BLaER1 treated with 17β-estradiol and CSF1 and Interleukin-3, amounts not matched to agents 10 nM and 100 nM (cell line): ENCODE data around the gene PRR18.

Source experiments
- H3K27ac ChIP-seq, 11 experiments: shearing (Covaris generic); formaldehyde crosslinking; 2 replicates each; pipeline ENCODE4 v1.8.1; 2022
- H3K27me3 ChIP-seq, 11 experiments: shearing (Covaris generic); formaldehyde crosslinking; 2 replicates each; pipeline ENCODE4 v1.8.1; 2022
- H3K36me3 ChIP-seq, 11 experiments: shearing (Covaris generic); formaldehyde crosslinking; 2 replicates each; pipeline ENCODE4 v1.8.1; 2022
- H3K4me1 ChIP-seq, 10 experiments: shearing (Covaris generic); formaldehyde crosslinking; 2 replicates each; pipeline ENCODE4 v1.8.1; 2022
- H3K4me2 ChIP-seq, 11 experiments: shearing (Covaris generic); formaldehyde crosslinking; 2 replicates each; pipeline ENCODE4 v1.8.1; 2022
- H3K4me3 ChIP-seq, 10 experiments: shearing (Covaris generic); formaldehyde crosslinking; 2 replicates each; pipeline ENCODE4 v1.8.1; 2022
- H3K9ac ChIP-seq, 11 experiments: shearing (Covaris generic); formaldehyde crosslinking; 2 replicates each; pipeline ENCODE4 v1.8.1; 2022
- H3K9me3 ChIP-seq, 11 experiments: shearing (Covaris generic); formaldehyde crosslinking; replicated peaks in 1 of 11; 2 replicates each; pipeline ENCODE4 v1.8.1; 2022
- H4K20me1 ChIP-seq, 11 experiments: shearing (Covaris generic); formaldehyde crosslinking; 2 replicates each; pipeline ENCODE4 v1.8.1; 2022
- Cebpa-rat ChIP-seq, 11 experiments: shearing (Covaris generic); IDR thresholded peaks; 2 replicates each; pipeline ENCODE4 v1.8.1; 2022

PRR18 gene

DNA sequence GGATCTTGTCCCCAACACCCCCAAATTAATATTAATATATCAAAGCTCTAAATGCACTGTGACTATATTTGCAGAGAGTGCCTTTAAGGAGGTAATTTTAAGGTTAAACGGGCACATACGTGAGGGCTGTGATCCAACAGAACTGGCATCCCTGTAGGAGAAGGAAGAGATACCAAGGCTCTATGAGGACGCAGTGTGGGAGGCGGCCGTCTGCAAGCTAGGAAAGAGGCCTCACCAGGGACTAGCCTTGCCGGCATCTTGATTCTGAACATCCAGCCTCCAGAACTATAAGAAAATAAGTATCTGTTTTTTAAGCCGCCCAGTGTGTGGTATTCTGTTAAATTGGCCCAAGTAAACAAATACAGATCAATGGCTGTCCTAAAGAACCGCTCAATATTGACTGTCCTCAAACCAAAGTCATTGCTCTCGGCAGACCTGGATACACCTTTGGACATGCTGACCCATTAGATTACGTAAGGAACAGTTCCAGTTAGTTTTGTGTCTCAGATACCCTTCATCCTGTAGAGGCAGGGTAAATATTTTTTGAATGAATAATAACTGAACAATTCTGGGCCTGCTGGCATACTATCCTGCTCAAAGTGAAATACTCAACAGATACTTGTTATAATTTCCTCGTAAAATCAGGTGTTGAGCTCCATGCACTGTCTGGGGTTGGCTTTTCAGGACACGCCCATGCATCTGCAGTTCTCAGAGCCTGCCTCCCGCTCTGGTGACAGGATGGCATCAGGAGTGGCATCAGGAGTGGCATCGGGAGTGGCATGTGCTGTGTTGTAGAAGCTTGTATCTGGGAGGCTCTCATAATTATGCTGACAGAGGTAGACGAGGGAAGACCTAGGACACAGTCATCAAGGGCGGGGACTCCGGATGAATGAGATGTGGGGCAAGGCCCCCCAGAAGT lies 6.3 kb downstream of the PRR18 start:
- no peak overlapping the region for H3K4me2 ChIP-seq
- TF ChIP-seq Cebpa-rat (IDR thresholded peaks at IDR 0.05) = no peak
- peaks cover 20 to 33% (median 24%) of the 10 kb centered on the region in 11 experiments for H3K27me3 ChIP-seq
- H3K4me1 ChIP-seq = no peaks in the 10 kb centered on the region
- H3K36me3 ChIP-seq = no peaks in the 10 kb centered on the region
- H3K27ac ChIP-seq = no peak overlapping the region
- H3K4me3 ChIP-seq = no peak overlapping the region
- H3K9me3 ChIP-seq = peaks cover 0 to 4% (median 3%) of the 10 kb centered on the region in 11 experiments; a peak in 12 of 22 replicates
- no peak overlapping the region for H3K9ac ChIP-seq
- H4K20me1 ChIP-seq = peaks cover 0 to 6% (median 2%) of the 10 kb centered on the region in 11 experiments; a peak in 7 of 22 replicates

DNA sequence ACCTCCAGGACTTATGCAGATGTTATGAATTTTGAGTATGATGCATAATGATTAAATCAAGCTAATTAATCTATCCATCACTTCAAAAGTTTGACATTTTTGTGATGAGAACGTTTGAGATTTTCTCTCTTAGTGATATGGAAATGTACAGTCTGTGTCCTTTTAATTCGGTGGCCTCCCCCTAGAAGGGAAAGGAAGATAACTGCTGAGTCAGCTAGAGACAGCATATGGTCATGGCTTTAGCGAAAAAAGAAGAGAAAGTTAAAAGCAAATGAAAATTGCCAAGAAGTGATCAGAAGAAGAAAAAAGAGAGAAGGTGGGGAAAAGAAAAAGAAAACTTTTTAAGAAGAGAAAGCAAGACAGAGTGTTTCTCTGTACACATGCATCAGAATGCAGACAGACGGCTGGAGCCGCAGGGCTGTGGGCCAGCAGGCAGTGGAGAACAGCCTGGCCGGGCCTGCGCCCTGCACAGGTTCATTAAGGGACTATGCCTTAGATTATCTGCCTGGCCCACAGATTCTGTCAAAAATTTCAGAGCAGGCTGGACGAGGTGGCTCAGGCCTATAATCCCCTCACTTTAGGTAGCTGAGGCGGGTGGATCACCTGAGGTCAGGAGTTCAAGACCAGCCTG lies 7.7 kb downstream of the PRR18 start:
- Histone ChIP-seq H3K4me3 (no peak overlapping the region), H3K9me3 (peaks cover 0 to 5% (median 0%) of the 10 kb centered on the region in 11 experiments; a peak in 1 of 22 replicates), H3K4me2 (no peak overlapping the region), H3K36me3 (no peaks in the 10 kb centered on the region), H4K20me1 (no peaks in the 10 kb centered on the region), H3K9ac (no peak overlapping the region), H3K4me1 (no peaks in the 10 kb centered on the region), H3K27ac (no peak overlapping the region), H3K27me3 (peaks cover 6 to 19% (median 10%) of the 10 kb centered on the region in 11 experiments)
- TF ChIP-seq Cebpa-rat (IDR thresholded peaks at IDR 0.05) = no peak

DNA sequence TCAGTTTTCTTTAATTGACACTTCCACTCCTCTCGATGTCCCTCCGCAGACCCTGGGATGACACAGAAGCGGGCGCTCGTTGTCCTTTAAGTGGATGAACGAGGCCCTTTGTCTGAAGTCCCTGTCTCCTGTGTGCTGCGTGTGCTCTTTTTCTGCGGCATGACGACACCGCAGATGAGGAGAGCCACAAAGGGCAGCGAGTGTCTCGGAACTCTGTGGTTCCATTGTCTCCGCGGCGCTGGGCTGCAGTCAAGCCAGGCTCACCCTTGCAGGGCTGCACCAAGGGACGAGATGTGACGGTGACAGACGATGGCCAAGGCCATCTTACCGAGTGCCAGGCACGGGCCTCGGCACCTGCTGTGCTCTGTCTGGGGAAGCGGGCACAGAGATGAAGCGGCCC lies 10.6 kb downstream of the PRR18 start:
- no peak overlapping the region for H3K4me3 ChIP-seq
- H3K4me1 ChIP-seq = no peaks in the 10 kb centered on the region
- H3K27ac ChIP-seq = no peak overlapping the region
- H3K9ac ChIP-seq = no peak overlapping the region
- TF ChIP-seq Cebpa-rat (IDR thresholded peaks at IDR 0.05) = no peak
- H4K20me1 ChIP-seq = no peaks in the 10 kb centered on the region
- peaks cover 0 to 7% (median 0%) of the 10 kb centered on the region in 11 experiments; a peak in 1 of 22 replicates for H3K9me3 ChIP-seq
- H3K36me3 ChIP-seq = no peaks in the 10 kb centered on the region
- H3K4me2 ChIP-seq = no peak overlapping the region
- no peaks in the 10 kb centered on the region for H3K27me3 ChIP-seq

DNA sequence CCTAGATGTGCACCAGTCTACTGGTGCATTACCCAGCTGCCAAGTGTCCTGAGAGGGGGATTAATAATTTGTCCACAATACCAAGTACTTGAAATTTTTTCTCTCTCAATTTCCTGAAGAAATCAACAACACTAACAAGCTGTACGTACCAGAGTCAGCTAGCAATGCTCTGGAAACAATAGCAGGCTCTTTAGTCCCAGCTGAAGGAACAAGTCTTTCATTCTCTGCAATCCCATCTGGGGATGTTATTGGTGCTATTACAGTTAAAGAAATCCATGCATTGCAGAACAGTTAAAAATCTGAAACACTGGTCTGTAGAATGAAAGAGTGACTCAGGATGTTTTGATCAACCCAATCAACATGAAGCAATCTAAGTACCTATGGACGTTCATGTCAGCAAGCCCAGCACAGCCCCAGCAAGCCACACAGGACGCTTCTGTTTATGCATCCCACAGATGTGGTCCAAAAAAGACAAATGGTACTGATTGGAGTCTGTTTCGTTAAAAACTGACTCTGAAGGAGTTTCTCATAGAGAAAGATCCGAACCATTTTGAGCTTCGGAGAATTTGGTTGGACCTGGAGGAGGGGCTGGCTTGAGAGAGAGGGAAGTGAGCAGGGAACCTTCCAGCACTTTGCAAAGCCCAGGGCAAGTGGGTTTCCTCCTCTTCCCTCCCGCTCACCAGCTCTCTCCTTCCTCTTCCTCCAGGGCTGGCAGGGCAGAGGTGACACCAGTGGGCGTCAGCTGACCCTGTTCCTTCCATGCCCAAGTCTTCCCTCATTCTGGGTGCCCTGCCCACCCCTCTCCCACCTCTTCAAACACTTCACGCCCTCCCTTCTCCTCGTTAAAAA lies 11.9 kb downstream of the PRR18 start:
- no peak for TF ChIP-seq Cebpa-rat (IDR thresholded peaks at IDR 0.05)
- H4K20me1 ChIP-seq = no peaks in the 10 kb centered on the region
- no peak overlapping the region for H3K9ac ChIP-seq
- H3K4me3 ChIP-seq = no peak overlapping the region
- H3K27me3 ChIP-seq = no peaks in the 10 kb centered on the region
- H3K27ac ChIP-seq = no peak overlapping the region
- H3K36me3 ChIP-seq = no peaks in the 10 kb centered on the region
- H3K4me1 ChIP-seq = no peaks in the 10 kb centered on the region
- H3K9me3 ChIP-seq = peaks cover 0 to 7% (median 0%) of the 10 kb centered on the region in 11 experiments; a peak in 1 of 22 replicates
- H3K4me2 ChIP-seq = no peak overlapping the region

DNA sequence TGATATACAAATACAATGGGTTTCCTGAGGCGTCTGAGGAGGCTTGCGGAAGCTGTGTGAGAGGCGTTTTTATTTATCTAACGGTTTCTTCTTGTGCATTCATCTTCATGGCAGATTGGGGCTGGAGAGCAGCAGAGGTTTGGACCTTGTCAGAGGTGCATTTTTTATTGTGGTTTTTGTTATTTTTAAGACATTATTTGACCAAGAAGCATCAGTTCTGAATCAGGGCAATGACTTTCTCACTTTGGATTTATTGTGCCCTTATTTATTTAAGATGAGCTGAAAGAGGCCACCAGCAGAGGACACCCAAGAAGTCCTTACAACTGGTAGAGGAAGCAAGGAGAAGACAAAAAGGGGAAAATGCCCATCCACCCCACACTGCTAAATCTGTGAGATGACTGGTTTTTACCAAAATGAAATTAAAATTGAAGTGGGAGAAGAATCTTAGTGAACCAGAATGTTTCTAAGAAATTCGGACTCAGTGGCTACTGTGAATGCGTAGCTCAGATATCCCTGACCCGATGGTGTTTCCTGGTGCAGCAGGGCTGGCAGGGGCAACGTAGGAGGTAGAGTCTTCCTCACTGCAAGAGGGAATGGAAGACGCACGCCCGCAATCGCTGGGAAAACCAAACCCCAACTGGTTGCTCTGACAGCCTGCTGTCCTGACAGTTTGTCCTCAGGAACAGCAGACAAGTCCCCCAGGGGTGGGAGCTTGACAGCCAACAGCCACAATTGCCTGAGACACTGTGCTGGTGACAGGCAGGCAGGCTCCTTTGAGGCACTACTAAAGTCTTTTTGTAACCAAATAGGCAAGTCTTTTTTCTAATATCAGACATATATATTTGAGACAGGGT lies 14.2 kb downstream of the PRR18 start:
- Histone ChIP-seq H3K4me2 (no peak overlapping the region), H3K27ac (no peak overlapping the region), H3K4me1 (no peaks in the 10 kb centered on the region), H4K20me1 (no peaks in the 10 kb centered on the region), H3K9ac (no peak overlapping the region), H3K27me3 (no peaks in the 10 kb centered on the region), H3K9me3 (peaks cover 0 to 7% (median 0%) of the 10 kb centered on the region in 11 experiments; a peak in 1 of 22 replicates), H3K4me3 (no peak overlapping the region), H3K36me3 (no peaks in the 10 kb centered on the region)
- TF ChIP-seq Cebpa-rat (IDR thresholded peaks at IDR 0.05) = no peak

DNA sequence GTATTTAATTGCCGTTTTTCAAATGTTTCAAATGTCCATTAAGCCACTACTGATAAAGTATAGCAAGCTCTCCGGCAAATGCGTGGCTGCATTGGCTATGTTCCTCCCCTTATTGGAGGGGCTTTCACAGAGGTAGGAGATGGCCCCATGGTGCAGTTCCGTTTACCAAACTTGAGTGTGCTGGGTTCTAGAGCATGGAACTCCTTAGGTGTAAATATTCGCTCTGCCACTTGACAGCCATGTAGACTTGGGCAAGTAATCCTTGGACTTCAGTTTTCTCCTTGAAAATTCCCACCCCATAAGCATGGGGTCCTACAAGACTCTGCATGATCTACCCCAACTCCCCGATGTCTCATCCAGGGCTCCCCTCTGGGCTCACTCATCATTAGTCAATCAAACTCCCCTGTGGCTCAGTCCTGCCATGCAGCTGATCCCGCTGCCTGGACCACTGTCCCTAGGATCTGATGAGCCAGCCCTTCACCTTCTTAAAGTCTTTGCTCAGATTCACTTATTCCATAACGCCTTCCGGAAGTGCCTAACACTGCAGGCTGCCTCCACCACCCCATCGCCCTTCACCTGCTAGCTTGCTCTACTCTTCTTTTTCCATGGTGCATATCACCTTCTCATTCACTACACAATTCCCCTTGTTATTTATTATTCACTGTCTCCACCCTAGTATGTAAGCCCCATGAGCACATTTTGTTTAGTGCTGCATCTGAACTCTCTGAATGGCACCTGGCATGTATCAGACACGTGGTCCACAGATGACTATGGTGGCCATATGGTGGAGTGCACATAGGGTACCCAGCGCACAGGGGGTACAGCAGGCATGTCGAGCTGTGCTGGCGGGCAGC lies 18.8 kb downstream of the PRR18 start:
- Histone ChIP-seq H4K20me1 (no peaks in the 10 kb centered on the region), H3K27ac (no peak overlapping the region), H3K4me2 (no peak overlapping the region), H3K36me3 (no peaks in the 10 kb centered on the region), H3K9ac (no peak overlapping the region), H3K4me1 (peaks cover 8 to 17% (median 11%) of the 10 kb centered on the region in 10 experiments), H3K27me3 (no peaks in the 10 kb centered on the region), H3K9me3 (no peaks in the 10 kb centered on the region), H3K4me3 (no peak overlapping the region)
- no peak for TF ChIP-seq Cebpa-rat (IDR thresholded peaks at IDR 0.05)

DNA sequence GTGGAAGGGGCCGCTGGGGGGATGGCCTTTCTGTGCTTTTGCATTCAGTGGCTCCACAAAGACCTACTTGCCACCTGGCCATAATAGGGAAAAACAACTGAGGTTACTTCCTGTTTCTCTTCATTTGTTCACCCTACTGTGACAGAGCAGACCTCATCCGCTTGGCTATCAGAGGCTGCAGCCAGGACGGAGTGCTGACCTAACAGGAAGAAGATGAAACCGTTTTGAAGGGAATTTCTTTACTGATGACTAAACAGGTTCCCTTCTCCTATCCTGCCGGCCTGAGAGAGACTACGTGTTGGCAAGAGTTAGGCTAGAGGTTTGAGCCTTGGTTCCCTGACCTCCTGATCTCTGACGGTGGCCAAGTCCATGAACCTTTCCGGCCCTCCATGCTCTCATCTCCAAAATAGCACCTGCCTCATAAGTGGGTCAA lies 21.3 kb downstream of the PRR18 start:
- no peak overlapping the region for H3K9ac ChIP-seq
- H3K27ac ChIP-seq = peak overlapping the region in 2 of 11 experiments; percentile 1 to 12; a peak in 1 of 22 replicates
- H3K4me1 ChIP-seq = peaks cover 8 to 17% (median 11%) of the 10 kb centered on the region in 10 experiments
- no peaks in the 10 kb centered on the region for H3K9me3 ChIP-seq
- H3K4me2 ChIP-seq = peak overlapping the region; percentile 44 to 69 (median 61)
- no peak overlapping the region for H3K4me3 ChIP-seq
- H4K20me1 ChIP-seq = no peaks in the 10 kb centered on the region
- no peaks in the 10 kb centered on the region for H3K36me3 ChIP-seq
- no peaks in the 10 kb centered on the region for H3K27me3 ChIP-seq
- TF ChIP-seq Cebpa-rat (IDR thresholded peaks at IDR 0.05) = no peak
